GM18907 (cell line): Measurements from ENCODE around the gene CUTA.

ENCODE experiments used
- ATAC-seq: cut with Tn5 transposase; IDR thresholded peaks from one replicate; pipeline ENCODE4 v1.9.1; 2021; ENCODE audit warnings: mild to moderate bottlenecking, moderate library complexity; ENCODE audit not compliant: unreplicated experiment

CUTA gene

GRCh38 chr6:33417903-33418689 lies at the start of gene CUTA:
Gene CUTA, minus strand, starts transcription at chr6:33418107. Its CDS starts 107 bp downstream, at chr6:33418000.
- ATAC-seq: peak; percentile 84

GRCh38 chr6:33467091-33467490 lies 49.2 kb upstream of the CUTA start:
- no peak for ATAC-seq

GRCh38 chr6:33466075-33466735 lies 48.3 kb upstream of the CUTA start:
- no peak for ATAC-seq

GRCh38 chr6:33459226-33459625 lies 41.3 kb upstream of the CUTA start:
- no peak for ATAC-seq

- ATAC-seq: no peak
Measured at GRCh38 chr6:33458676-33459075, 40.8 kb upstream of the CUTA start.

GRCh38 chr6:33456156-33456555 lies 38.2 kb upstream of the CUTA start:
- no peak for ATAC-seq

- ATAC-seq: no peak
Measured at GRCh38 chr6:33455051-33455450, 37.1 kb upstream of the CUTA start.

GRCh38 chr6:33454009-33454946 lies 36.4 kb upstream of the CUTA start, which contains the start of gene ZBTB9:
Gene ZBTB9, plus strand, starts transcription at chr6:33454576. Its CDS starts 525 bp downstream, at chr6:33455101.
- peak; percentile 94 for ATAC-seq

- no peak for ATAC-seq
Measured at GRCh38 chr6:33453393-33454008, 35.6 kb upstream of the CUTA start.

GRCh38 chr6:33452496-33452895 lies 34.6 kb upstream of the CUTA start:
- ATAC-seq: no peak

GRCh38 chr6:33451606-33452005 lies 33.7 kb upstream of the CUTA start:
- ATAC-seq: no peak

GRCh38 chr6:33450434-33450833 lies 32.5 kb upstream of the CUTA start:
- ATAC-seq: no peak

GRCh38 chr6:33446356-33446755 lies 28.4 kb upstream of the CUTA start:
- ATAC-seq: no peak

GRCh38 chr6:33445119-33445603 lies 27.3 kb upstream of the CUTA start:
- ATAC-seq: no peak

- no peak for ATAC-seq
Measured at GRCh38 chr6:33443619-33444504, 26.0 kb upstream of the CUTA start.

- ATAC-seq: no peak
Measured at GRCh38 chr6:33443025-33443424, 25.1 kb upstream of the CUTA start.

GRCh38 chr6:33442283-33442682 lies 24.4 kb upstream of the CUTA start:
- no peak for ATAC-seq

- ATAC-seq: no peak
Measured at GRCh38 chr6:33441457-33441856, 23.6 kb upstream of the CUTA start.

- ATAC-seq: no peak
Measured at GRCh38 chr6:33440649-33441309, 22.9 kb upstream of the CUTA start.
